SK-N-SH treated with all-trans-retinoic acid at 6 μM for 48 hours (cell line): ENCODE measurements around the gene JOSD1.

ENCODE experiments used
- TCF4 ChIP-seq: fragments of 250-450 bp; sonication (Bioruptor Pico); IDR thresholded peaks from 2 replicates; pipeline ENCODE4 v1.8.0; 2021; ENCODE audit warnings: mild to moderate bottlenecking, moderate library complexity, borderline replicate concordance
- ZFP30 ChIP-seq: fragments of 450-650 bp; formaldehyde crosslinking; IDR thresholded peaks from 2 replicates; pipeline ENCODE4 v1.5.0; 2022; ENCODE audit warnings: mild to moderate bottlenecking, moderate library complexity
- ZNF565 ChIP-seq: fragments of 450-650 bp; formaldehyde crosslinking; conservative IDR thresholded peaks from 2 replicates; pipeline ENCODE4 v1.5.0; 2020; ENCODE audit warnings: low read depth, mild to moderate bottlenecking, moderate library complexity
- TF ChIP-seq, protein P1 (sequence below): fragments of 250-450 bp; sonication (Bioruptor Pico); IDR thresholded peaks from 2 replicates; pipeline ENCODE4 v1.5.0; 2020; ENCODE audit warnings: mild to moderate bottlenecking, moderate library complexity
- TF ChIP-seq, protein P2 (sequence below): fragments of 250-450 bp; sonication (Bioruptor Pico); IDR thresholded peaks from 2 replicates; pipeline ENCODE4 v1.5.1; 2020; ENCODE audit warnings: low read depth, mild to moderate bottlenecking, moderate library complexity

DNA sequence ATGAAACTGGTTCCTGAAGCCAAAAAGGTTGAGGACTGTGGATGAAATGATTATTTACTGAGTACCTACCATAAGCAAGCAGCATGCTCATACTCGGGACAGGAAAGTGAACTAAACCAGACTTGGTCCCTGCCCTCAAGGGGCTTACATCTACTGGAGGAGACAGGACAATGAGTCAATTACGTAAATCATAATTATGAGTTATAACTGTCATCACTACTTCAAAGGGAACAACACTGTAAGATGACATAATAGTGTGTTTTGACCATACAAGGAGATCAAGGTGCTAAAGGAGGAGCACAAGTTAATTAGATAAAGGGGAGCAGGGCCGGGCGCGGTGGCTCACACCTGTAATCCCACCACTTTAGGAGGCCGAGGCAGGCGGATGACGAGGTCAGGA is 47.0 kb downstream of the JOSD1 start:
- TF ChIP-seq TCF4 (no peak), ZNF565 (CRISPR knock-in tag) (no peak), ZFP30 (no peak)
- TF ChIP-seq, protein P1, sequence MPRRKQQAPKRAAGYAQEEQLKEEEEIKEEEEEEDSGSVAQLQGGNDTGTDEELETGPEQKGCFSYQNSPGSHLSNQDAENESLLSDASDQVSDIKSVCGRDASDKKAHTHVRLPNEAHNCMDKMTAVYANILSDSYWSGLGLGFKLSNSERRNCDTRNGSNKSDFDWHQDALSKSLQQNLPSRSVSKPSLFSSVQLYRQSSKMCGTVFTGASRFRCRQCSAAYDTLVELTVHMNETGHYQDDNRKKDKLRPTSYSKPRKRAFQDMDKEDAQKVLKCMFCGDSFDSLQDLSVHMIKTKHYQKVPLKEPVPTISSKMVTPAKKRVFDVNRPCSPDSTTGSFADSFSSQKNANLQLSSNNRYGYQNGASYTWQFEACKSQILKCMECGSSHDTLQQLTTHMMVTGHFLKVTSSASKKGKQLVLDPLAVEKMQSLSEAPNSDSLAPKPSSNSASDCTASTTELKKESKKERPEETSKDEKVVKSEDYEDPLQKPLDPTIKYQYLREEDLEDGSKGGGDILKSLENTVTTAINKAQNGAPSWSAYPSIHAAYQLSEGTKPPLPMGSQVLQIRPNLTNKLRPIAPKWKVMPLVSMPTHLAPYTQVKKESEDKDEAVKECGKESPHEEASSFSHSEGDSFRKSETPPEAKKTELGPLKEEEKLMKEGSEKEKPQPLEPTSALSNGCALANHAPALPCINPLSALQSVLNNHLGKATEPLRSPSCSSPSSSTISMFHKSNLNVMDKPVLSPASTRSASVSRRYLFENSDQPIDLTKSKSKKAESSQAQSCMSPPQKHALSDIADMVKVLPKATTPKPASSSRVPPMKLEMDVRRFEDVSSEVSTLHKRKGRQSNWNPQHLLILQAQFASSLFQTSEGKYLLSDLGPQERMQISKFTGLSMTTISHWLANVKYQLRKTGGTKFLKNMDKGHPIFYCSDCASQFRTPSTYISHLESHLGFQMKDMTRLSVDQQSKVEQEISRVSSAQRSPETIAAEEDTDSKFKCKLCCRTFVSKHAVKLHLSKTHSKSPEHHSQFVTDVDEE = no peak
- TF ChIP-seq, protein P2, sequence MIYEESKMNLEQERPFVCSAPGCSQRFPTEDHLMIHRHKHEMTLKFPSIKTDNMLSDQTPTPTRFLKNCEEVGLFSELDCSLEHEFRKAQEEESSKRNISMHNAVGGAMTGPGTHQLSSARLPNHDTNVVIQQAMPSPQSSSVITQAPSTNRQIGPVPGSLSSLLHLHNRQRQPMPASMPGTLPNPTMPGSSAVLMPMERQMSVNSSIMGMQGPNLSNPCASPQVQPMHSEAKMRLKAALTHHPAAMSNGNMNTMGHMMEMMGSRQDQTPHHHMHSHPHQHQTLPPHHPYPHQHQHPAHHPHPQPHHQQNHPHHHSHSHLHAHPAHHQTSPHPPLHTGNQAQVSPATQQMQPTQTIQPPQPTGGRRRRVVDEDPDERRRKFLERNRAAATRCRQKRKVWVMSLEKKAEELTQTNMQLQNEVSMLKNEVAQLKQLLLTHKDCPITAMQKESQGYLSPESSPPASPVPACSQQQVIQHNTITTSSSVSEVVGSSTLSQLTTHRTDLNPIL = no peak
